GM18907 (cell line): ENCODE data around the gene COL27A1.
"Not testable (repeated sequence)": the region's sequence is repeated elsewhere in the genome, so short reads cannot be mapped to it uniquely, and the experiment has no call there.

ENCODE experiments used
- ATAC-seq: cut with Tn5 transposase; IDR thresholded peaks from one replicate; pipeline ENCODE4 v1.9.1; 2021; ENCODE audit warnings: mild to moderate bottlenecking, moderate library complexity; ENCODE audit not compliant: unreplicated experiment

The COL27A1 gene

DNA sequence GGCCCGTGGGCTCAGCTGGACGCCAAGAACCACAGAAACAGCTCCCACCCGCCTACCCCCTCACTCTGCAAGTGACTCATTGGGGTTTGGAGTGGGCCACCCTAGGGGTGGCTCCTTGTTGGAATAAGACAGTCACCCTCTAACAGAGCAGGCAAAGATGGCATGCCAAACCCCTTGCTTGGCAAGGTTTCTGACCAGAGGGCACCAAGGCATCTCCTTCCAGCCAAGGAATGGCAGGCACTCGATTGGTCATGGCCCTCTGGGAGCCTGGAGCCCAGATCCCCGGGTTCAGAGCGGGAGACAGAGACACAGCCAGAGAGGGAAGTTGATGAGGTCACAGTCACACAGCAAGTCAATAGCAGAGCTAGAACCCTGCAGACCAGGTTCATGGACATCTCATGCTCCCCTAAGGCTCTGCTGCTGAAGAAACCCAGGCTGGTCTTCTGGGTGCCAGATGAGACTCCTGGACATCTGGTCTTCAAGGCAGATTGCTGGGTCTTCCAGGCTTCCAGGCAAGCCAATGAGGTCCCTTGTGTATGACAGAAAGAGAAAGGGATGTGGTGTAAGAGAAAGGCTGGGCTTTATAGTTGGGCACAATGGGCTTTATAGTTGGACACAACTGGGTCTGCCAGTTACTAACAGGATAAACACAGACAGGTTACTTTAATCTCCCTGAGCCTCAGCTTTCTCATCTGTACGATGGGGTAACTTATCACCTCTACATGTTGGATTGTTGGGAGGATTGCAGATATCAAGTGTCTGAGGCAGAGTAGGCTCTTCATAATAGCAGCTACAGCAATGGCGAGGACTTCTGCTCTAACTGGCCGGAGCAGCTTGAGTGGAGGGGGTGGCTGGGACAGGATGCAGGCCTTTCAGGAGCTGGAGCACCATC is 33.0 kb upstream of the COL27A1 start:
- ATAC-seq: no peak

DNA sequence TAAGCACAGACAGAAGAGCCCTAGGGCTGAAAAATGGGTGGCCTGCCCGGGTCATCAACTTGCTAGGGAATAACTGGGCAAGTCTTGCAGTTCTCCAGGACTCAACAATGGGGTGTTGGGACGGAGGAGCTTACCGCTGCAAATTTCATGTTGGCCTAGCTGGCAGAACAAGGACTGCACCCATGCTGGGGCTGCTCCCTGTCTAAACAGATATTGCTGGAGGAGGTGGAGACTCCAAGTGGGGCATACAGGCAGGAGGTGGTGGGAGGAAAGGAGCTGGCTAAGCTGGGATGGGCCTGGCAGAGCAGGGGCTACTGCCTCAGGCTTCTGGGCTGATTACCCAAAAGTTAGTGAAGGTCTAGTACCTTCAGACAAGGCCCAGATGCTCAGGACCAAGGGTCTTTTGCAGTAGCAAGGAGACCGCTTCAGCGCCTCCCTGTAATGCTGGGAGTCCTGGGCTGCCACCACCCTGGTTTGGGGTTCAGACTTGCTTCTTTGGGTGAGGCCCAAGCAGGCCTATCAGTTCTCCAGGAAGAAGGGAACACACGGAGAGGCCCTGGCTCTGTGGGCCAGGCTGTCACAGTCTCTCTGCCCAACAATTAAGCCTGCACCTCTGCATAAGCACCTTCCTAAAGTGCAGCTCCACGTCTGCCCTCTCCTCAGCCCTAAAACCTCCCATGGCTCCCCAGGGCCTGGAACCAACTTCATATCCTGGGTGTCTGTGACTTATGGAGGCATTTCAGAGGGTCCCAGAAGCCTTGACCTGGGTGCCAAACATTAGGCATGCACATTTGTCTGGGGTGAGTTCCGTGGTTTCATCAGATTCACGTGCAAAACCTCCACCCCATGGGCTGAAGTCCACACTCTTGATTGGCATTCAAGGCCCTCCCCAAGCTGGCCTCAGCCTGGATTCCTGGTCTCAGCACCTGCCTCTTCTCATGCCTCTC is 32.0 kb upstream of the COL27A1 start:
- no peak for ATAC-seq

DNA sequence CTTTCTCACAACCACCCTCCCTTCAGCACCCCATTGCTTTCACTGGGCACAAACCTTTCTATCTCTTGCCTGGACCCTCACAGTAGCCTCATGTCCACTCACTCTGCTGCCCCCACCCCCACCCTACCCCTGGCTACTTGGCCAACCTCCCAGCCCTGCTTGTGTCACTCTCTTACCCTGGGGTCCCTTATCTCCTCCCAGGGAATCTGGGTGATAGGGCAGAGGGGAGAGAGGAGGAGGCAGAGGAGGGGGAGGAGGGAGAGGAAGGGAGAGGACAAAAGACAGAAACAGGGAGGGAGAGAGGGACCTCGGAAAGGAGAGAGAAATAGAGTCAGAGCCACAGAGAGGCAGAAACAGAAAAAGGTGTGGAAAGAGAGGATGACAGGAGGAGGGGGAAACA is 31.2 kb upstream of the COL27A1 start:
- no peak for ATAC-seq

DNA sequence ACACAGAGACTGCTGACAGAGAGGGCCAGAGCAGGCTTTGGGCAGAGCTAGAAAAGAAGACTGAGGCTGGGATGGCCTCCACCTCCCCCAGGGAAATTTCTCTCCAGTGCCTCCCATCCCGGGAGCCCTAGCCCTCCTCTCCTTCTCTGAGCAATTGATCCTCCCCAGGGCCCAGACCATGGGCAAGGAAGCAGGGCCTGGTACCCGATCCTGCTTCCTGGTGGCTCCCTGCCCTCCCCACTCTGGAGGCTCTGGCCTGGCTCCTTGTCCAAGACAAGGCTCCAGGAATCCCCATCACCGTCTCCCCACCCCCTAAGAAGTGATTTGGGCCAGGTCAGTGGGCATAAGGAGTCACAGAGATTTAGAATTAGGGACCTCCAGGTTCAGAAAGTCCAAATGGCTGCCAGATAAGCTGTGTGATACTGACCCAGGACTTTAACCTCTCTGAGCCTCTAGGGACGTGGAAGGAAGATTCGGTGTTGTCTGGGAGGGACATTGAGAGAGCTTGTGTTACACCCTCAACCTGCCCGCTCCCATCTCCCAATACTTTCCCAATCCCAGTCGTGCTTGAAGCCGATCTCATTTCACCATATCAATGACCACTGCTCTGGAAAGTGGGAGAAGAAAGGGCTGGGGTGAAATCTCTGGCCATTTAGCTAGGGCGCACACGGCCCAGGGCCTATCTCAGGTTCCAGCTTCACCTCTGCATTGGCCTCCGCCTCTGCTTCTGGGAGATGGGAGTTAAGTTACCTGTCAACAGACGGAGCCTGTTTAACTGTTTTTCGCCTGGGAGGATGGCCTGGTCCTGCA is 30.5 kb upstream of the COL27A1 start:
- no peak for ATAC-seq

DNA sequence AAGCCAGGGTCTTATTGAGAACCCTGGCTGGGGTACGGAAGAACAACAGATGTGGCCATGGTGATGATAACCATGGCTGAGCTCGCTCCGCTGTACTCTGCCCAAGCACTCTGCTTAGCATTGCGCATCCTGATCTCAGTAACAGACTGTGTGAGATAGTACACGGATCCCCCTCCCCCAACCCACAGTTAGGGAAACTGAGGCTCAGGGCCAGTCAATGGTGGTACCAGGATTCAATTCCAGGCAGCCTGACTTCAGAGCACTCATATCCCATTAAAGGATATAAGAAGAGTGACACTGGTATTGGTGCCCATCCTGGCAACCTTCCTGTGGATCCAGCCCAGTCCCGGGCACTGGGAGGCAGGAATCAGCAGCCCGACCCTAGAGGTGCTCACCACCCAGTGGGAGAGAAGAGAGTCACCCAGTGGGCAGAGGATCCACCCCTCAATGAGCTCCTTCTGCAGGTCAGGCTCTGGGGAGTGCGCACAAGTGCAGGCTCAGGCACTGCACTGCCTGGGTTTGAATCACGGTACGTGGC is 29.8 kb upstream of the COL27A1 start:
- no peak for ATAC-seq

DNA sequence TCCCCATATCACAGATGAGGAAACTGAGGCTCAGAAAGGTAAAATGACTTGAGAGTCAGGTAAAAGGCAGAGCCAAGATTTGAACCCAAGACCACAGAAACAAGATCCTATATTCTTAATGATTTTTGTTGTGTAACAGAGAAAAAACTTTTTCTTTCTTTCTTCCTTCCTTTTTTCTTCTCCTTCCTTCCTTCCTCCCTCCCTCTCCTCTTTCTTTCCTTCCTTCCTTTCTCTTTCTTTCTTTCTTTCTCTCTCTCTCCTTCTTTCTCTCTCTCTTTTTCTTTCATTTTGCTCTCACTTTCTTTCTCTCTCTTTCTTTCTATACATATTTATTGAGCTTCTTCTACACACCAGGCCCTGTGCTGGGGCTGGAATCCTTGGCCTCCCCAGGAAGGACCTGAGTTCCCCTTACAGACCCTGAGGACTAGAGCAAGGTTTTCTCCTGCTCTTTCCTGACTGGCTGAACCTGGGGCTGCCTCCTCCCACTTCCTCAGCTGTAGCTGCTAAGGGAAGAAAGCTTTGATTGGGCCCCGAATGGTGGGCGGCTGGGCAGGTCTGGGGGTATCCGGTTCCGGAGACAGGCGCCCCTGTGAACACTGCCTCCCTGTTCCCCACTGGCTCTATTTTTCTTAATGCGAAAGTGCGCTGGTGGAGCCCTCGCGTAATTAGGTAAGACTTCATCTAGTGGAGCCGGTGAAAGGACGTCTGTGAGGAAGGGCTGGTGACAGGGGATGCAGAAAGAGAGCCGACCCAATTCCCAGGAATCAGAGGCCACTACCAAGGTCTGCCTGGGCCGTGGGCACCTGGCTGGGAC is 28.9 kb upstream of the COL27A1 start:
- no peak for ATAC-seq

DNA sequence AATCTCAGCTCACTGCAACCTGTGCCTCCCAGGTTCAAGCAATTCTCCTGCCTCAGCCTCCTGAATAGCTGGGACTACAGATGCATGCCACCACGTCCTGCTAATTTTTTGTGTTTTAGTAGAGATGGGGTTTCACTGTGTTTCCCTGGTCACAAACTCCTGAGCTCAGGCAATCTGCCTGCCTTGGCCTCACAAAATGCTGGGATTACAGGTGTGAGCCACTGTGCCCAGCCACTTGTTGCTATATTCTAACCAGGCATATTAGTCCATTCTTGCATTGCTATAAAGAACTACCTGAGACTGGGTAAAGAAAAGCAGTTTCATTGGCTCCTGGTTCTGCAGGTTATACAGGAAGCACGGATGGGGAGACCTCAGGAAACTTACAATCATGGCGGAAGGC is 26.6 kb upstream of the COL27A1 start:
- ATAC-seq: not testable (repeated sequence)

DNA sequence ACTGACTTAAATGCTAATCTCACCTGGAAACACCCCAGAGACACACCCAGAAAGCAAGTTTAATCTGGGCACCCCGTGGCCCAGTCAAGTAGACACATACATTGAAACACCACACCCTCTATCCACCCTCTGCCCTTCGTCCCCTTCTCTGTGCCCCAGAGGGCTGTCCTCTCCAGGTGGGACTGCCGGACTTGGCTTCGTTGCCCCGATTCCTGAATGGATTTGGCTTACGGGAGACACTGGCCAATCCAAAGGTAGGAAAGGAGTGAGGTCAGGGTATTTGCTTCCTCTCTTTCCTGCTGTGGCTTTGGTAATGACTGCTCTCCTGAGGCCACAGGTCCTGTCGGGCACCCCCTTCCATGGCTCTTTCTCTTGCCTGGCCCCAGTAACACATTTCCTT is 25.2 kb upstream of the COL27A1 start:
- no peak for ATAC-seq

DNA sequence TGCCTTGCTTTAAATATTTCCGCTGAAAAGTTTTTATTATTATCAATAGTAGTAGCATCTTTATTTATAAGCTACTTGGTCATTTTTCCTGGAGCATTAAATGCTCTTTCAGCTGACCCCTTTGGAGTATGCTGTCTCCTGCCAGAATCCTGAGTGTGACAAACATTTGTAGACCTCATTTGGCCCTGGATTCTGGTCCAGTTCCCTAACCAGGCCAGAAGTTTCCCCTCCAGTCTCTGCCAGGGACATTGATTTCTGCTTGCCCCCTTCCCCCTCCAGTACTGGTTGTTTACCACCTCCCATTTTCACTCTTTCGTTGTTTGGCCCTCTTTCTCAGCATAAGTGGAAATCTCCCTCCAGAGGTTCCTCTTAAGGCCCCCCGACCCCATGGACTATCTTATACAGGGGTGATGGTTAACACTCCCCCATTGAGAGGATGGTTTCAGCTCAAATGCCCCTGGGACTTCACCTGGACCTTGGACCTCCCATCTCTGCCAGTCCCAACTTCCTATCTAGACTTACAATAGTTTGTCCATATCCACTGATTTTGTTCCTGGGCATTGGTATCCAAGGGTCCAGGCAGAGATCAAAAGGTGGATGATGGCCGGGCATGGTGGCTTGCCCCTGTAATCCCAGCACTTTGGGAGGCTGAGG is 24.6 kb upstream of the COL27A1 start:
- no peak for ATAC-seq

DNA sequence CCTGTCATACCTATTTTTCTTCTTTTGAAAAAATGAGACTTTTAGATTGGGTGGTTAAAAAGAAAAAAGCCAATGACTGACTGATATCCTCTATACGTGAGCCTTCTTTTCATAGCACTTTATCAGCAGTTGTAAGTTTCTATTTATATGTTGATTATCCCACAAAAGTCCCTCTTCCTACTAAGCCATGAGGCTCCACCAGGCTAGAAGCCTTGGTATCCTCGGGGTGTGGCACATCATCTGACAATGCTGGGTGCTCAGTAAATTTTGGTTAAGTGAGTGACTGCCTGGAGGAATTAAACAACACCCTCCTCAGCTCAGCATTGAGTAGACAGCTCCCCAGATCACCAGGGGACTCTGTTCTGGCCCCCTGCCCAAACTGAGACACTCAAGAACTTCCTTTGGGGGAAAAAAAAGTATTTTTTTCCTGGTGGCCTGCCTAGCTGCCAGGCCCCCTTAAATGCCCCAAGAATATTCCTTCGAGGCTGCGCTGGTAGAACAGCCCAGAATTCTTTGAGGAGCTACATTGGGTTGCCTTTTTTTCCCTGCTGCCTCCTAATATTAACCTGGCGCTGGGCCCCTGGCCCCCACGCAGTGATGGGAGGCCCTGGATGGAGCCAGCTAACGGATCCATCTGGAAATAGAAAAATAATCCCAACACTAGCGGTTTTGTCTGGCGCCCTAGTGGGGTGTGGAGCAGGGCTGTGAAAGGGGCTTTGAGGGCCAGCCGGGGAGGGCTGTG is 23.4 kb upstream of the COL27A1 start:
- no peak for ATAC-seq

DNA sequence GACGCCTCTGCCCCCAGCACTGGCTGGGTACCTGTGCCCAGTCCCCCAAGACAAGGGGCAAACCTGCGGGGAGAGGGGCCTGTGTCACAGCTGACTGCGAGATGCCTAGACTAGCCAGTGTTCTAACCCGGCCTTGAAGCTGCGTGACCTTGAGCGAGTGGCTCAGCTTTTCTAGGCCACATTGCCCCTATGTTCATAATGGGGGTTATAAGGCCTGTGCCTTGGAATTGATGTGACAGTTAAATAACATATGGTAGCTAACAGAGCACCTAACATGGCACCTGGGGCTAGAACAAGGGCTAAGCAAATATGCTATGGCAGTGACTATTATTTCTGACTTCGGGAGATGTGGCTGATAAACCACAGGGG is 22.8 kb upstream of the COL27A1 start:
- ATAC-seq: no peak

DNA sequence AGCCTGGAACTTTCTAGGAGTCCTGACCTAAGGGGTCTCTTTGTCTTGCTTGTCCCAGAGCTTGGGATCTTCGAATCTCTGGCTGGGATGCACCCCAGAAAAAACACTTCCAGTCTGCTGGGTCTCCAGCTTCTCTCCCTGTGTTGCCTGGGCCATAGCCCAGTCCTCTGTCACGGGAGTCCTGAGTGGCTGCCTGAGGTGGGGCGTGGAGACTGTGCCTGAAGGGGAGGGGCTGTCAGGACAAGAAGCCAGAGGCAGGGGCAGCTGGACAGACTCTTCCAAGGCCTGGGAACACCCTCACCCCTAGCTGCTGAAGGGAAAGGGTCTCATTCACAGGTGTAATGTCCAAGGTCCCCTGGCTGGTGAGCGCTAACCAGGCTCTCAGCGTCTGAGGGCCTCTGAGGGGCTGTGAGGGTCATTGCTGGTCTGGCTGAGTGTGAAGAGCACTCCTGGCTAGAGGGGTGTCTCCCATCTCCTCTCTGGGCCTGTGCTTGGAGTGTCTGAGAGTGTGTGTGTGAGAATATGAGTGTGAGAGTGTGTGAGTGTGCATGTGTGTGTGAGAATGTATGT is 20.4 kb upstream of the COL27A1 start:
- no peak for ATAC-seq

DNA sequence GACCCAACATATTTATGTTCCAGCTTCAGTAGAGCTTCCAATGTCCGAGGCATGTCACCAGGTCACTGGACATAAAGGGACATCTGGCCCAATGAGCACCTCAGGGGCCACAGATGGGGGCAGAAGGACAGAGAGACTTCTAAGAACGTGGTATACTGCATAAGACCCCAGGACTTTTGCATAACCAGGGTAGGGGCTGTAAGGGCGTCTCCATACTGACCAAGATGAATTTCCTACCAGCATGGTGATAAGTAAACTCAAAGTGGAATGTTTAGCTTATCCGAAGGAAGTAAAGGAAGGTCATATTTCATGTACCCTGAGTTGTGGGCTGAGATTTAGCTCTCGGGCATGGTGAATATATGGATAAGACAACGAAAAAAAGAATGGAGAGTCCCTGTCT is 17.5 kb upstream of the COL27A1 start:
- no peak for ATAC-seq

DNA sequence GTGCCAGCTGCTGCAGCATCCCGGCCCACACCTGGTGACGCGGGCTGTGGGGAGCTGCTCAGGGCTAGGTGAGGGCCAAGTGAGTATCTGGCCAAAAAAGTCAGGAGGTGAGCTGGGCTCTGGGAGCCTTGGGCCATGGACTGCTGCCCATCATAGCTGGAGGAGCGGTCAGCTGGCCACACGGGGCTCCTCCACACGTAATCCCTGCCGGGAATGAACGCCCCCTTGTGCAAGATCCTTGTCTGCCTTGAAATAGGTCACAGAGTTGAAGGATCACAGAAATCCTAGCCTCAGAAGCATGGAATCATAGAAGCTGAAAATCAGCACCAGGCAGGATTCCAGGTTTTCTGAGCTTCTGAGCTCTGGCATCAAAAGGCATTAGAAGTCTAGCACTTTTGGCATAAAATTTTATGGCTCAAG is 16.8 kb upstream of the COL27A1 start:
- no peak for ATAC-seq

DNA sequence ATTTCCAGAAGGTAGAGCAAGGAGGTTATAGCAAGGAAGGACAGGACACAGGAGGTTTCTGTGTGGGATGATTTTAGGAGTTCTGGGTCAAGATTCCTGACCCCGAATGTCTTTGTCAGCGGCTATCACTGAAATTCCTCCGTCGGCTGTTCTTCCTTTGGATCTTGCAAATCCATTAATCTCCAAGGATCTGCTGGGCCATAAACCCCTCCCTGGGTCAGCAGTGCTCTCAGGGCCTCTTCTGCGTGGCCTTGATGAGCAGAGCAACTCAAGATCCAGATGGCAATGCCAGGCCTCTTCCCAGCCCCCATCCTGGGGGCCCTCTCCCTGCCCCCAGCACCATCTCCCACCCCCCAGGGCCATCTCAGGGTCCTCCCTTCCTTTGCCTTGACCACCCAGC is 16.3 kb upstream of the COL27A1 start:
- ATAC-seq: no peak

DNA sequence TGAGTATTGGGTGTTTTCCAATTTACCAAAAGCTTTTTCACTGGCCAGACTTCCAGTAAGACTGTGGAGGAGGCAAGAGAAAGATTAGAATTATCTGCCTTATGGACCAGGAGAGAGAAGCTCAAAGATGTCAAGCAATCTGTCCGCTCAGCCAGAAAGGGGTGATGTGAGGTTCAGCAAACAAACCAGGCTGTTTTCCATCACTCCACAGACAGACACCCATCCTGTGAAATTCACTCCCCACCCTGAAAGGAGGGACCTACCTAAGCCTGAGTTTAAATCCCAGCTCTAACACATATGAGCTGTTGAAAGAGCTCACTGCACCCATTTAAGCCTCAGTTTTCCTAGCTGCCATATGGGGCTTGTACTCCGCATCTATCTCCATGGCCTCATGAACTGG is 14.9 kb upstream of the COL27A1 start:
- no peak for ATAC-seq

DNA sequence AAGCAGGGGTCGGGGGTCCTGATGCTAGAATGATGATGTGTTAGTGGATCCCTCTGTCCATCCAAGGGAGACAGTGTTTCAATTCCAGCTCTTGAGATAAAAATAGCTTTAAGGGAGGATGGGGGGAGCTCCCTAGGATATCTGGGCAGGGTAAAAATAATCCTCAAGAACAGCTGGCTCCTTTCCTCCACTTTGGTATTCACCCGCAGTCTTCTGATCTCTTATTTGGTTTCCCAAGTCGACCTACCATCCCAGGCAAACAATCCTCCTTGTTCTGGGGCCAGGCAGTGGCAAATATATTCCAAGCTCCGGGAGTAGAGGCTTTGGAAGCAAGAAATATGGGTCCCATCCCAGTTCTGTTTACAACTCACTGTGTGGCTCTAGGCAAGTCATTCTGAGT is 14.5 kb upstream of the COL27A1 start:
- no peak for ATAC-seq
